SK-N-SH treated with all-trans-retinoic acid at 6 μM for 48 hours (cell line): Measurements from ENCODE around the gene PHLDB1.

Experiments
- TOX ChIP-seq: fragments of 250-450 bp; sonication (Bioruptor Pico); IDR thresholded peaks from 2 replicates; pipeline ENCODE4 v1.8.0; 2021; ENCODE audit warnings: mild to moderate bottlenecking, moderate library complexity, borderline replicate concordance
- ZFP3 ChIP-seq: fragments of 250-450 bp; sonication (Bioruptor Pico); IDR thresholded peaks from 2 replicates; pipeline ENCODE4 v1.5.0; 2020; ENCODE audit warnings: mild to moderate bottlenecking, moderate library complexity
- ZFP30 ChIP-seq: fragments of 450-650 bp; formaldehyde crosslinking; IDR thresholded peaks from 2 replicates; pipeline ENCODE4 v1.5.0; 2022; ENCODE audit warnings: mild to moderate bottlenecking, moderate library complexity
- TF ChIP-seq, protein P1 (sequence below): fragments of 250-450 bp; sonication (Bioruptor Pico); IDR thresholded peaks from 2 replicates; pipeline ENCODE4 v1.8.0; 2020; ENCODE audit warnings: mild to moderate bottlenecking, moderate library complexity, borderline replicate concordance

DNA sequence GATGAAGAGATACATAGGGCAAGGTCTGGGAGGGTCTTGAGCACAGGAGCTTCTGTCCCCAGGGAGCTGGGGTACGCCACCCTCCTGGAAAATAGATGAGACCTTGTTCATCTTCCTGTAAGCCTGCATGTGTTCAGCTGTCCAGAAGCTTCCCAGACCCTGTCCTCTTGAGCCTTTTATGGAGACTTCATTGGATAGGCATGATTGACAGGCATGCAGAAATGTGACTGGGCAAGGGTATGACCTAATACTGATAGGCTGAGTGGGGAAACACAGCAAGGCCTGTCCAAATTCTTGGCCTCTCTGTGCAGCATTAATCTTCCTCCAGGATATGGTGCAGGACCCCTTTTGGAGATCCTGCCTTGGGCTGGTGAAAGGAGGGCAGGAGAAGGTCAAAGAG lies 19.5 kb upstream of the PHLDB1 start:
- no peak for TF ChIP-seq ZFP30 (CRISPR knock-in tag)
- TF ChIP-seq TOX (CRISPR knock-in tag) = no peak
- TF ChIP-seq, protein P1, sequence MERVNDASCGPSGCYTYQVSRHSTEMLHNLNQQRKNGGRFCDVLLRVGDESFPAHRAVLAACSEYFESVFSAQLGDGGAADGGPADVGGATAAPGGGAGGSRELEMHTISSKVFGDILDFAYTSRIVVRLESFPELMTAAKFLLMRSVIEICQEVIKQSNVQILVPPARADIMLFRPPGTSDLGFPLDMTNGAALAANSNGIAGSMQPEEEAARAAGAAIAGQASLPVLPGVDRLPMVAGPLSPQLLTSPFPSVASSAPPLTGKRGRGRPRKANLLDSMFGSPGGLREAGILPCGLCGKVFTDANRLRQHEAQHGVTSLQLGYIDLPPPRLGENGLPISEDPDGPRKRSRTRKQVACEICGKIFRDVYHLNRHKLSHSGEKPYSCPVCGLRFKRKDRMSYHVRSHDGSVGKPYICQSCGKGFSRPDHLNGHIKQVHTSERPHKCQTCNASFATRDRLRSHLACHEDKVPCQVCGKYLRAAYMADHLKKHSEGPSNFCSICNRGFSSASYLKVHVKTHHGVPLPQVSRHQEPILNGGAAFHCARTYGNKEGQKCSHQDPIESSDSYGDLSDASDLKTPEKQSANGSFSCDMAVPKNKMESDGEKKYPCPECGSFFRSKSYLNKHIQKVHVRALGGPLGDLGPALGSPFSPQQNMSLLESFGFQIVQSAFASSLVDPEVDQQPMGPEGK = no peak
- TF ChIP-seq ZFP3 (CRISPR knock-in tag) = no peak
